Neural crest cell (in vitro differentiated cells): ENCODE measurements around the gene ROCK2. TPM values are rescaled to one million over a fixed set of nuclear protein-coding genes. Genes with fewer than 3 reads are reported as not detected.
"Not testable (repeated sequence)": the region's sequence is repeated elsewhere in the genome, so short reads cannot be mapped to it uniquely, and the experiment has no call there.

Experiments used
- DNase-seq: peaks from one replicate; pipeline ENCODE4 v3.0.0; 2021; ENCODE audit warnings: low read depth, mixed read lengths, low spot score
- H3K27ac Mint-ChIP-seq: one replicate; pipeline ENCODE4 v1.8.0; 2021; ENCODE audit warnings: mild to moderate bottlenecking, mixed read lengths; ENCODE audit not compliant: unreplicated experiment
- H3K27me3 Mint-ChIP-seq: 2 replicates; pipeline ENCODE4 v1.8.0; 2021; ENCODE audit warnings: low read depth, mild to moderate bottlenecking, mixed read lengths
- H3K36me3 Mint-ChIP-seq: 2 replicates; pipeline ENCODE4 v1.8.0; 2021; ENCODE audit warnings: low read depth, mild to moderate bottlenecking, mixed read lengths
- H3K4me1 Mint-ChIP-seq: 2 replicates; pipeline ENCODE4 v1.8.0; 2021; ENCODE audit warnings: mixed read lengths
- H3K4me3 Mint-ChIP-seq: one replicate; pipeline ENCODE4 v1.8.0; 2021; ENCODE audit warnings: mild to moderate bottlenecking, mixed read lengths
- H3K9me3 Mint-ChIP-seq: 2 replicates; pipeline ENCODE4 v1.8.0; 2021; ENCODE audit warnings: mixed read lengths
- CTCF ChIP-seq: fragments of 200-600 bp; sonication (generic); conservative IDR thresholded peaks from 2 replicates; pipeline ENCODE4 v1.5.0; 2021; ENCODE audit warnings: antibody characterized with exemption, mild to moderate bottlenecking
- total RNA-seq: library from RNA; stranded (reverse); gene quantifications from 2 replicates; pipeline ENCODE4 v1.2.1, GENCODE V29; 2021

Gene ROCK2
- total RNA-seq, 1 donor from 2014 or later = 47.2 TPM

GRCh38 chr2:11234309-11234708, 110.1 kb downstream of the ROCK2 start:
- no peak for DNase-seq
- peak; percentile 65 for TF ChIP-seq CTCF

DNA sequence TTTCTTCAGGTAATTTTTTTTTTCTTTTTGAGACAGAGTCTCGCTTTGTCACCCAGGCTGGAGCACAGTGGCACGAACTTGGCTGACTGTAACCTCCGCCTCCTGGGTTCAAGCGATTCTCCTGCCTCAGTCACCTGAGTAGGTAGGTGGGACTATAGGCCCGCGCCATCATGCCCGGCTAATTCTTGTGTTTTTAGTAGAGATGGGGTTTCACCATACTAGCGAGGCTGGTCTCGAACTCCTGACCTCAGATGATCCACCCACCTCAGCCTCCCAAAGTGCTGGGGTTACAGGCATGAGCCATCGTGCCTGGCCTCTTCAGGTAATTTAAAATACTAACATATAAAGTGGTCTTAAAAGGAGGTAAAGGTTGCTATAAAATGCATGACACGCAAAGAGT, 113.2 kb downstream of the ROCK2 start:
- H3K4me1 Mint-ChIP-seq = peaks cover 17% of the 10 kb centered on the region
- DNase-seq, H3K9me3 Mint-ChIP-seq, H3K36me3 Mint-ChIP-seq, H3K27me3 Mint-ChIP-seq, H3K4me3 Mint-ChIP-seq, H3K27ac Mint-ChIP-seq: not testable (repeated sequence)

More at GRCh38 chr2:11234309-11234708, 110.1 kb downstream of the ROCK2 start:
- Mint-ChIP-seq H3K4me3 (no peak overlapping the region), H3K27ac (no peak overlapping the region), H3K9me3 (no peaks in the 10 kb centered on the region), H3K36me3 (no peaks in the 10 kb centered on the region), H3K27me3 (no peaks in the 10 kb centered on the region), H3K4me1 (no peaks in the 10 kb centered on the region)

GRCh38 chr2:11228692-11229091, 115.7 kb downstream of the ROCK2 start:
- no peak overlapping the region for H3K27ac Mint-ChIP-seq
- no peak overlapping the region for H3K4me3 Mint-ChIP-seq
- DNase-seq = no peak

DNA sequence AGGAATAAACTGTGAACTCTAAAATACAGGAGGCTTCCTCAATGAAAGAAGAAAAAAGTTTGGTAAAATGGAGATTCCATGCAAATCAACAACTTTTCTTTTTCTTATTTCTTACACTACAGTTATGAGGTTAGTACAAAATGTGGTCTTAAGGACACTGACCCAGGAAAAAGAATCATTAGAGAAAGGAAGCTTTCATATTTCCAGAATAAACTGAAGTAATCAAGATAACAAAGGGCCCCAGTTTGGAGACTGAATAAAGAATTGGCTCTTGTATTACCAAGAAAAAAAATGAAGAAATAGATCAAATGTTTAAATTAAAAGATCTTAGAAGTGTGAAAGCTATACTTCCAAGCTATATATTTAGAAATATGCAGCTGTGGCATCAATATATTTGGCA, 116.8 kb downstream of the ROCK2 start:
- no peak for DNase-seq
- H3K4me1 Mint-ChIP-seq = peaks cover 28% of the 10 kb centered on the region
- H3K4me3 Mint-ChIP-seq = no peak overlapping the region
- peaks cover 2% of the 10 kb centered on the region for H3K36me3 Mint-ChIP-seq
- H3K9me3 Mint-ChIP-seq = no peaks in the 10 kb centered on the region
- no peaks in the 10 kb centered on the region for H3K27me3 Mint-ChIP-seq
- no peak for TF ChIP-seq CTCF
- no peak overlapping the region for H3K27ac Mint-ChIP-seq

More at GRCh38 chr2:11228692-11229091, 115.7 kb downstream of the ROCK2 start:
- Mint-ChIP-seq H3K27me3 (no peaks in the 10 kb centered on the region), H3K4me1 (peaks cover 28% of the 10 kb centered on the region), H3K9me3 (no peaks in the 10 kb centered on the region), H3K36me3 (peaks cover 2% of the 10 kb centered on the region)
- TF ChIP-seq CTCF = no peak

GRCh38 chr2:11224887-11225286, 119.5 kb downstream of the ROCK2 start:
- Mint-ChIP-seq H3K4me1 (peaks cover 28% of the 10 kb centered on the region), H3K4me3 (no peak overlapping the region), H3K36me3 (peaks cover 8% of the 10 kb centered on the region), H3K27ac (no peak overlapping the region), H3K9me3 (no peaks in the 10 kb centered on the region), H3K27me3 (no peaks in the 10 kb centered on the region)
- TF ChIP-seq CTCF = no peak
- DNase-seq = no peak

GRCh38 chr2:11222845-11223244, 121.6 kb downstream of the ROCK2 start:
- Mint-ChIP-seq H3K4me1 (peaks cover 20% of the 10 kb centered on the region), H3K9me3 (no peaks in the 10 kb centered on the region), H3K36me3 (peaks cover 11% of the 10 kb centered on the region), H3K27me3 (no peaks in the 10 kb centered on the region), H3K27ac (peak overlapping the region; percentile 8), H3K4me3 (no peak overlapping the region)
- DNase-seq = no peak
- no peak for TF ChIP-seq CTCF
